GM19328 (cell line): Measurements from ENCODE around the gene MZB1.

Source experiments
- ATAC-seq: cut with Tn5 transposase; IDR thresholded peaks from one replicate; pipeline ENCODE4 v1.9.1; 2021; ENCODE audit warnings: mild to moderate bottlenecking, moderate library complexity; ENCODE audit not compliant: unreplicated experiment

The MZB1 gene

DNA sequence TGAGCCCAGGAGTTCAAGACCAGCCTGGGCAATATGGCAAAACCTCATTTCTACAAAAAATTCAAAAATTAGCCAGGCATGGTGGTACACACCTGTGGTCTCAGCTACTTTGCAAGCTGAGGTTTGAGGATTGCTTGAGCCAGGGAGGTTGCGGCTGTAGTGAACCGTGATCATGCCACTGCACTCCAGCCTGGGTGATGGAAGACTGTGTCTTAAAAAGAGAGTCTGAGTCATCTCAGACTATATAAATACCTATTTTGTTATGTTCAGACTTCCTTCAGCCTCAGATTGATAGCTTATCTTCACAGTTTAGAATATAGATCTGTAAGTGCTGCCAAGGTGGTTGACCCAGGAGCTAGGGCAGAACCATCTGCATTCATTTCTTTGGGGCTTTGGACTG, 49.7 kb downstream of the MZB1 start:
- ATAC-seq, result no peak
